Breast epithelium (tissue), 3 donors: ENCODE data around the gene BBS9.

ENCODE experiments used
- CTCF ChIP-seq, 3 donors: fragments of 450-650 bp; IDR thresholded peaks; one replicate each; pipeline ENCODE4 v1.5.1; 2016 to 2017; ENCODE audit warnings: antibody characterized with exemption in 3 of 3, mild to moderate bottlenecking in 3 of 3, moderate library complexity in 3 of 3
- POLR2AphosphoS5 ChIP-seq, 3 donors: sonication (generic); formaldehyde crosslinking; IDR thresholded peaks; one replicate each; pipeline ENCODE4 v1.6.1; 2017; ENCODE audit warnings: antibody characterized with exemption in 3 of 3

- TF ChIP-seq CTCF (IDR thresholded peaks at IDR 0.05), result no peak
- no peak for TF ChIP-seq POLR2AphosphoS5 (IDR thresholded peaks at IDR 0.05)
Measured at GRCh38 chr7:33614357-33615117, 485.2 kb downstream of the BBS9 start.
